Hepatic stellate cell (primary cell): ENCODE data around the gene PDLIM7.
A peak's percentile ranks its signal among the peaks of the same experiment; 100 is the strongest.

Source experiments
- DNase-seq: peaks from one replicate; pipeline ENCODE4 v3.0.0; 2011; ENCODE audit warnings: low spot score

The PDLIM7 gene

DNA sequence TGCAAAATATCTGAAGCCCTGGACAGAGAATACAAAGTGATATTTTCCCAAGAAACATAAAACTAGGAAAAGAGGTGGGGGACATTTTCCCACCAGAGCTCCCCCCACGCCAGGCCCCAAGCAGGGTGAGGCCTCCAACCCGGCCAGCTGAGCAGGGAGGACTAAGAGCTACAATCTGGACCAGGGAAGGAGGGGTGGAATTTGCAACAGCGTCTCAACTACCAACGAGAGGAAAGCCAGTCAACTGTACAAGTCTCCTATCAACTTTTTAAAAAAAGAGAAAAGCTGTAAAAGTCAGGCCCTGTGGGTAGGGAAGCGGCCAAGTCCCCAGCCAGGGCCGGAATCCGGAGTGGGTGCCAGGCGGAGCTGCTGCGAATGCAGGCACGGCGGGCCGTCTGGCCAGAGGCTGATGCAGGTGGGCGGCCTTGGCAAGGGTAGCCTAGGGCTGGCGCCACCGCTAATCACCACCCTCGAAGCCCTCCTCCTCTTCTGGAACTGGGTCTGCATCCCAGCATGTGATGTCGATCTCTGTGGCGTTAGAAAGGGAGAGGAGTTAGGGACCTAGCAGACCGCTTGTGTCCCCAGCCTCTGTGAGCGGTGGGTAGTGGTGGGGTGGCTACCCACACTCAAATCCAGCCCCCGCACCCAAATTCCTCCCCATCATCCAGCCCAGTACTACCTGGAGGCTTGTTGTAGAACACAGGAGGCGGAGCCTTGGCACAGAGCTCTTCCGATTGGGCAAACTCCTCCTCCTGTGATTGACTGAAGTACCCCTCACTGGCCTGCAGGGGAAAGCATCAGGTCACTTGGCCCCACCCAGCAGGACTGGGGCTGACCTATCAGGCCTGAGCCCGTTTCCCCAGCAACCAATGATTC, 40.2 kb downstream of the PDLIM7 start:
- DNase-seq: peak; percentile 99

DNA sequence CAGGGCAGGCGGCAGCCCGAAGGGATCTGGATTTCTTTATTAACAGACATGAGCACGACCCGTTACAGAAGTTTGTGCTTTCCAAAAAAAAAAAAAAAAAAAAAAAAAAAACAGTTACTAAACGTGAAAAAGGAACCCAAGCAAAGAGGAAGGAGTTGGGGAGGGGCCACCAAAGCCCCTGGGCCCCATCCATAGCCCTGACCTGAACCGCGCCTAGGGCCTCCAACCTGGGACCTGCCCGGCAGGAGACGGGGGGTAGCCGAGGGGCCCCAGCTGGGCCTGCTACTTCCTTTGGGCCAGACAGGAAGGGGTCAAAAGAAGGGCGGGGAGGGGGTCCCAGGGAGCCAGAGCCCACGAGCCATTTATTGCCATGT, 40.8 kb downstream of the PDLIM7 start:
- no peak for DNase-seq

DNA sequence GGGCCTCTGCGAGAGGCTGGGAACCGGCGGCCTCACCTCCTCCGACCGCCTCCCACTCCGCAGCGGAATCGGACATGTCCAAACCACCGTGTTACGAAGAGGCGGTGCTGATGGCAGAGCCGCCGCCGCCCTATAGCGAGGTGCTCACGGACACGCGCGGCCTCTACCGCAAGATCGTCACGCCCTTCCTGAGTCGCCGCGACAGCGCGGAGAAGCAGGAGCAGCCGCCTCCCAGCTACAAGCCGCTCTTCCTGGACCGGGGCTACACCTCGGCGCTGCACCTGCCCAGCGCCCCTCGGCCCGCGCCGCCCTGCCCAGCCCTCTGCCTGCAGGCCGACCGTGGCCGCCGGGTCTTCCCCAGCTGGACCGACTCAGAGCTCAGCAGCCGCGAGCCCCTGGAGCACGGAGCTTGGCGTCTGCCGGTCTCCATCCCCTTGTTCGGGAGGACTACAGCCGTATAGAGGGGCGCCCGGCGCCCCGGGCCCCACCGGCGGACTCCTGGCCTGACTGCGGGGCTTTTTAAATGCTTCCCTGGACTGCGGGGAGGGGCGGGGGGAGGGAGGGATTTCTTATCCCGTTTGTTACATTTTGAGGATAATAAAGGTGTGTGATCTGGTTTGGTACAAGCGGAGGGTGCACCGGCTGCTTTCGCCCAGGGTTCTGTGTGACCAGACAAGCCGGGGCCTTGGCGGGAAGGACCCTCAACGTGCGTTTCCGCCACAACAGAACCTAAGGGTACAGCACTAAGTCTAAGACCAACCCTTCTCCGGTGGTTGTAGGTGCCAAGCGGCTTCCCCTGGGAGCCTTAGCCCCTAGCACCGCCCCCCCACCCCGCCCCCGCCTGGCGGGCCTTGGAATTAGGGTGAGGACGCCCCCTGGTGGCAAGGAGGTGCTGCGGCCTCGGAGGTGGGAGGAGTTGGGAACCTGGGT, 41.5 kb downstream of the PDLIM7 start:
- peak; percentile 98 for DNase-seq

DNA sequence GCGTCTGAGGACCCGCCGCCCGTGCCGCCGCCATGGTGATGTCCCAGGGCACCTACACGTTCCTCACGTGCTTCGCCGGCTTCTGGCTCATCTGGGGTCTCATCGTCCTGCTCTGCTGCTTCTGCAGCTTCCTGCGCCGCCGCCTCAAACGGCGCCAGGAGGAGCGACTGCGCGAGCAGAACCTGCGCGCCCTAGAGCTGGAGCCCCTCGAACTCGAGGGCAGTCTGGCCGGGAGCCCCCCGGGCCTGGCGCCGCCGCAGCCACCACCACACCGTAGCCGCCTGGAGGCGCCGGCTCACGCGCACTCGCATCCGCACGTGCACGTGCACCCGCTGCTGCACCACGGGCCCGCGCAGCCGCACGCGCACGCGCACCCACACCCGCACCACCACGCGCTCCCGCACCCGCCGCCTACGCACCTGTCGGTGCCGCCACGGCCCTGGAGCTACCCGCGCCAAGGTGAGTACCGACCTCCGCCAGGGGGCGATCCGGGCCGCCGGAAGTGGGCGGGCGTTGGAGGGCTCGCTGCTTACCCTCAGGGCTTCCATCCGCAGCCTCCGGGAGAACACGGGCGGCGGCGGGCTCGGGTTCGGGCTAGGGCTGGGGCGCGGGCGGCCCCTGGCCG, 42.3 kb downstream of the PDLIM7 start:
- DNase-seq: peak; percentile 78

DNA sequence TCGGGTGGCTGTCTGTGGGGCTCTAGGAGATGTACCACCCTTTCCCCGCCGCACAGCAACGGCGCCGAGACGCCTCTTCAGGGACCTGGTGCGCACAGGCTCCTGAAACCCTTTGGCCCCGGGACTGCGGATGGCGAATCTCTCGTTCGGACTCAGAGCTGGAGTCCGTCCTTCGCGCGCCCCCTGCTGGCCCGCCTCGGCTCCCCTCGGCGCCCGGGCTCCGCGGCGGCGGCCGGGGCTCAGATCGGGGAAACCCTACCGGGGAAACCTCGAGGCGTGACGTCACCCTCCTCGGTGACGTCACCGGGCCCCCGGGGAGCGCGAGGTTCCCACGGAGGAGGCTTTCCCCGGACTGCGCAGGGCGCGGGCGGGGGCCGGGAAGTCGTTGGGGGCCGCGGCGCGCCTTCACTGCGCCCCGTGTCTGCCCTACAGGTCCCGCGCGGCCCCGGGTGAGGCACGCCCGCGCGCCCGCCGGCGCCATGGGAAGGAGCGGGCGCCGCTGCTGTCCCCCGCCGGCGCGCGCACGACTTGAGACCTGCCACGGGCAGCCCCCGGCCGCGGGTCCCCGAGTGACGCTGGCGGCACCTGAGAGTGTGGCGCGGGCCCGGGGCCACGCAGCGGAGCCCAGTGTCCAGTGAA, 42.9 kb downstream of the PDLIM7 start:
- peak; percentile 99 for DNase-seq

- DNase-seq: no peak
Observed at GRCh38 chr5:177453852-177454396, 43.5 kb downstream of the PDLIM7 start.

GRCh38 chr5:177452688-177453638, 44.4 kb downstream of the PDLIM7 start:
- no peak for DNase-seq

DNA sequence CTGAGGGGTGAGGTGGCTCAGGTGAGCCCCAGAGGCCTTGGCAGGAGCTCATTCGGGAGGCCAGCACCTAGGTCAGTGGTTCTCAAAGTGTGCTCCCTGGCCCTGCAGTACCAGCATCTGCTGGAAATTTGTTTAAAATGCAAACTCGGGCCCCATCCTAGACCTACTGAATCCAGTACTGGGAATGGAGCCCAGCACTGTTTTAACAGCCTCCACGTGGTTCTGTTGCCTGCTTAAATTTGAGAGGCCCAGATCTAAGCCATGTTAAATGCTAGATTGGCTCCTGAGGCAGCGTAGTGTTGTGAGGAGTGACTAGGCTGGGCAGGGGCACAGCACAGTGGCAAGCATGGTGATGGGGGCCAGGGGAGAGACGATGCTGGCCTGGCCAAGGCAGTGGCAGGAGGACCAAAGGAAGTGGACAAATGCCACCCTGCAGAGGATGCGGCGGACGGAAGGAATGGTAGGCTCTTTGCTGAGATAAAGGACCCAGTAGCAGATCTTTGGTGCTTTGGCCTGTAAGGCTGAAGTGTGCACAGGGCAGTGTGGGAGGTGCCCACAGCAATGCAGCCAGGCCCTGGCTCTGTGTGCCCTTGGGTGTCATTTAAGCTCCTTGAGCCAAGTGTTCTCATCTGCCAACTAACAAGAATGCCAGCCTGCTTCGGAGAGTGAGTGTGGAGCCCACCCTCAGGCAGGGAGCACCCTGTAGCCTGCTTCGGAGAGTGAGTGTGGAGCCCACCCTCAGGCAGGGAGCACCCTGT, 46.6 kb downstream of the PDLIM7 start:
- no peak for DNase-seq

DNA sequence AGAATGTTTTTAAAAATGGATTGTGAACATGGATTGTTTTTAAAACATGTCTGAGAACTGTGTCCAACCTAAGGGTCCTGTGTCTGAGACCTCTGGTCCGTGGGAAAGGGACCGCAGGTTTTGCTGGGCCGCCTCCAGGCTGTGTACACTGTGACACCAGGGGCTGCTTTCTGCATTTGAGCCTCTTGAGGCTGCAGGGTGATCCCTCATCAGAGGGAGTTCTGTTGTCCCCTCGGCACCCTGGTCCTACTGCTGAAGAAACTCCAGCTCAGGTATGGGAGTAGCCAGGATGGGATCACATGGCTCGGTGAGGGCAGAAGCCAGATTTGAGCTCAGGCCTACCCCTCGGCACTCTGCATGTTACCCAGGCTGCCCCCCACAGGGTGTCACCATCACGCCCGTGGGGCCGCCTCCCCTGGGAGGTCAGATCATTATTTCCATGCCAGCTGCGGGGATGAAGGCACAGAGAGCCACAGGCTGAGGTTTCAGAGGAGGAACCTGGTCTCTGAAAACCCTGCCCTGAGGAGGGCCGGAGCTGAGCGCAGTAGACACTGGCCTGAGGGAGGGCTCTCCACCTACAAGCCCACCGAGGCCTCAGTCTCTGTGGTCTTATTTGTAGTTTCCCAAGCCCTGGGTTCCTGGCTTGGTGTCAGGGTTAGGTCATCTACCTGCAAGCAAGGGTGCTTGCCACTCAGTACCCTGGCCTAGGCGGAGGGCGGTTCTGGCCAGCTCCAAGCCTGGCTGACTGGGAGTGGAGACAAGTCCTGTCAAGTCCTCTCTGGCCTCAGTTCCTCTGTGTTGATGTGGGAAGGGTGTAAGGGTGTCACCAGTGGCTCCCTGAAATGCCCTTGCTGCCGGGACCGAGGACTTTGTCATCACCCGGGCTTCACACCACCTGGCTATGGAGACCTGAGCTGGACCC, 48.0 kb downstream of the PDLIM7 start:
- no peak for DNase-seq

DNA sequence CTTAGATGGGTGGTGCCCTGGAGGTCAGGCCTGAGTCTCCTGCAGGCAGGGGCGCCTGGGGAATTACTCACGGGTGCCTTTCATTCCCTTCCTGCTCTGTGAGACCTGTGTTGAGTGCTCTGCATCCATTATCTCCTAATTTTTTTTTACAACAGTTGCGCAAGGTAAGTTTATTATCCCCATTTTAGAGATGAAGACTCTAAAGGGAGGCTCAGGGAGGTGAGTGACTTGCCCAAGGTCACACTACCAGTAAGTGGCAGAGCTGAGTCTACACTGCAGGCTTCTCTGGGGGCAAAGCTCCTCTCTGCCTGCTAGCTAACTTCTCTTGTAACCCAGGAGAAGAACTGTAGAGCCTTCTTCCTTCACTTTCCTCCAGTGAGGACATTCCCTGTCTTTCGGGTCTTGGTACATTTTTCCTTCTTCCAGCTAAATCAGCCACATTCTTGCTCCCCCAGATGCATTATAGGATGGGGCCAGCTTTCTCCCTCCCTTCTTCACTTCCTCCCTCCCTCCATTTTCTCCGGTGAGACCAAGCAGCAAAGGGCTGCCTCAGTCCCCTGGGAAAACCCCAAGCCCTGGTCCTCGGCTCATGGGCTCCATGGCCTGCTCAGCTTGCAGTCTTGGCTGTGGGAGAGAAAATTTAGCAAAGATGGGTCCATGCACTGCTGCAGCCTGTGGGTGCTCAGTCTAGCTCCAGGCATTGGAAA, 49.0 kb downstream of the PDLIM7 start:
- no peak for DNase-seq

DNA sequence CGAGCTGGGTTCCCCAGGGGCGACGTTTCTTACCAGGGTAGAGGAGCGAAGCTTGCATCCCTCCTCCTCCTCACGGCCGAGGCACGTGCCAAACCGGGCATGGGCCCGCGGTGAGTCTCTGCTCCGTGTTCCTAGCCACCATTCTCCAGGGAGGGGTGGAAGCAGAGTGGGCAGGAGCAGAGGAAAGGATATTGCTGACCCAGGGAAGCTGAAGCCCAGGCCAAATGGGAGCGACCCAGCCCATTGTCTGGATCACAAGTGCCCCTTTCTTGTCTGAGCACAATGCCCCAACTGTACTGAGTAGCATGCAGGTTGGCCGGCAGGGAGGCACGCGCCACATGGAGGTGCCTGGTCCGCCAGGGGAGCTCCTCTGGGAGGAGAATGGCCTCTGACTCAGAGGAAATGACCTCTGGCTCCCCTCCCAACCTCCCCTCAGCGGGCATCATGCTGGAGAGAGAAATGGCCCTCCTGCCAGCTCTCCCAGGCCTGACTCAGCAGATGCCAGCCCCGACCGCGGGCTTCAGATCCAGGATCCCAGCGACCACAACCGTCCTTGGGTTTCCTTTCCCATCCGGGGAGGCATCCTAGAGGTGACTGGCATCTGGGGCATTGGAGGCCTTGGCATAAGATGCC, 49.7 kb downstream of the PDLIM7 start:
- peak; percentile 72 for DNase-seq

- peak; percentile 70 for DNase-seq
Observed at GRCh38 chr5:177447066-177447610, 50.3 kb downstream of the PDLIM7 start.

DNA sequence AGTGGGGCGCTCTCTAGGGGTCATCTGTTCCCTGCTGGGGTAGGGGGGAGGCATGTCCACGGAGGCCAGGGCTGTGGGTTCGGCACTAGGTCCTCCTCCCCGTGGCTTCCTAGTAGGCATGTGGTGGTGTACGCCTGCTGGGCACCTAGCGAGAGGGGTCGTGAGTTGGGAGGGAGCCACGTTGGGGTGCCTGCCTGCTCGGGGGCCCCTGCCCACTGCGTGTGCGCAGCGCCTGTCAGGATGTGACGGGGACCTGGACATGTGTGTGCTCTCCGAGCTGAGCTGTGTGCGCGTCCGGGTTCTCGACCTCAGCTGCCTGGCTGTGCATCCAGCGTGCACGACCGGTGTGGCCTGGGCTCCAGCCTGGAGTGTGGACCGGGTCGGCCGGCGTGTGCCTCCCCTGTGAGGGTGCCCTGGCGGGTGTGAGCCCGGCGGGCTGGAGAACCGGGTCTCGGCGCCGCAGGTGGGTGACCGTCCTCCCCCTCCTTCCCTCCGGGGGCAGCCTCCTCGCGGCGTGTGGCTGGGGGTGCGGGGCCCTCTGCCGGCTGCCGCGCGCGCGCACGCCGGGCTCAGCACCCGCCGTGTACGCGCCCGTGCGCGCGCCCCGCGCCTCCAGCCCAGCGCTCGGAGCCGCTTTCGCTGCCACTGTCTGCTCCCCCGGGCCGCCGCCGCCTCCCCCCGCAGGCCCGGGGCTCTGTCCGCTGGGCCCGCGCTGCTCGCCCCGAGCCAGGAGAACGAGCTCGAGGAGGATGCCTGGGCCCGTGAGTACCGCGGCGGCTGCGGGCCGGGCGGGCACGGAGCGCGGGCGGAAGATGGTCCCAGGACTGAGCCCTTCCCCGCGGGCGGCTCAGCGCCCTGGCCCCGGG, 51.0 kb downstream of the PDLIM7 start, which contains the start of gene PRR7:
TSS of gene PRR7 (plus strand) at position 615 of the 866 bp plus-strand sequence. CDS start 8,254 bp downstream, outside the sequence.
- peak; percentile 95 for DNase-seq

GRCh38 chr5:177445917-177446199, 51.5 kb downstream of the PDLIM7 start:
- DNase-seq: no peak

DNA sequence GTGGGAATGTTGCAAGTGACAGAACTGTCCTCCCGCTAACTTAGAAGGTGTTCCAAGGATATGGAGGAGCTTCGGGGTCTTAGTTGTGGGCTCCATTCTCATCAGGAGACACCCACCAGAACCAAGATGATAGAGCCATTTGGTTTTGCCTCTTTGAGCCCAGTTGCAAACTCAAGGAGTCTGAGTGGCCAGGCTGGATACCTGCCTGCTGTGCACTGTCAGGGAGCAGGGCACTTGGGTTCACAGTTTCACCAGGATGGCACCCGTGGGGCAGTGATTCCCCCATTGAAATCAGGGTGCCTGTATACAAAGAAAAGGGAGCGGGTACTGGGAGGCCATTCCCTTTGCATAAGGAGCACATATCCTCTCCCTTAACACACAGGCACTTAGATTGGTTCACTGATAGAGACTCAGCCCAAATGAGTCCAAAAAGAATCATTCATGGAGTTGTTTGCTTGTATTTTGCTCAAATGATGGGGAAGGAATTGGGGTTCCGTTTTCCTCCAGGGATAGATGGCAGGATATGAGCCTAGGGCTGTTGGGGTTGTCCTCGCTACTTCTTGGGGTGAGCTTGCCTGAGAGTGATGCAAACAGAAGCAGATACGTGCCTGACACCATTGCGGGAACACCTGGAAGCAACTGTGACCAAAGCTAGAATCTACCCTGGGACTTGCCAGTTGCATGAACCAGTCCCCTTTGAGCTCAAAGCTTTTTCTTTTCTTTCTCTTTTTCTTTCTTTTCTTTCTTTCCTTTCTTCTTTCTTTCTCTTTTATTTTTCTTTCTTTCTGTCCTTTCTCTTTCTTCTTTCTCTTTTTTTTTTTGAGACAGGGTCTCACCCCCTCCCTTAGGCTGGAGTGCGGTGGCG, 52.1 kb downstream of the PDLIM7 start:
- DNase-seq: no peak
